MM.1S (cell line): ENCODE measurements around the gene RBM23.
A peak's percentile ranks its signal among the peaks of the same experiment; 100 is the strongest.

Experiments used
- DNase-seq: peaks from one replicate; pipeline ENCODE4 v3.0.0-alpha.2; 2015
- H2AFZ ChIP-seq: fragments of 300-600 bp; sonication (generic); 2 replicates; pipeline ENCODE4 v1.6.0; 2016; ENCODE audit warnings: antibody characterized with exemption, low read length
- H3F3A ChIP-seq: fragments of 300-600 bp; sonication (generic); 2 replicates; pipeline ENCODE4 v1.6.1; 2016; ENCODE audit warnings: mild to moderate bottlenecking, antibody characterized with exemption, low read length, moderate library complexity, mixed read lengths; ENCODE audit not compliant: insufficient read depth
- H3K27ac ChIP-seq: fragments of 300-600 bp; sonication (generic); 2 replicates; pipeline ENCODE4 v1.5.1; 2016; ENCODE audit warnings: mild to moderate bottlenecking, low read length
- H3K27me3 ChIP-seq: fragments of 300-600 bp; sonication (generic); replicated peaks from 2 replicates; pipeline ENCODE4 v1.6.0; 2016; ENCODE audit warnings: low read length; ENCODE audit not compliant: insufficient read depth
- H3K36me3 ChIP-seq: fragments of 300-600 bp; sonication (generic); replicated peaks from 2 replicates; pipeline ENCODE4 v1.6.1; 2016; ENCODE audit warnings: mild to moderate bottlenecking, low read length, mixed read lengths; ENCODE audit not compliant: insufficient read depth
- H3K4me1 ChIP-seq: fragments of 300-600 bp; sonication (generic); 2 replicates; pipeline ENCODE4 v1.6.1; 2016; ENCODE audit warnings: low read length, mixed read lengths
- H3K4me2 ChIP-seq: fragments of 300-600 bp; sonication (generic); 2 replicates; pipeline ENCODE4 v1.6.0; 2016; ENCODE audit warnings: low read depth, low read length
- H3K4me3 ChIP-seq: fragments of 300-600 bp; sonication (generic); 2 replicates; pipeline ENCODE4 v1.5.1; 2016; ENCODE audit warnings: low read length, mixed read lengths
- H3K79me2 ChIP-seq: fragments of 300-600 bp; sonication (generic); 2 replicates; pipeline ENCODE4 v1.6.1; 2016; ENCODE audit warnings: mixed run types, low read length, mixed read lengths
- H3K9ac ChIP-seq: fragments of 300-600 bp; sonication (generic); 2 replicates; pipeline ENCODE4 v1.6.1; 2016; ENCODE audit warnings: low read length, mixed read lengths
- H3K9me2 ChIP-seq: fragments of 300-600 bp; sonication (generic); replicated peaks from 2 replicates; pipeline ENCODE4 v1.6.1; 2016; ENCODE audit warnings: mild to moderate bottlenecking, low read length, mixed read lengths; ENCODE audit not compliant: insufficient read depth
- H3K9me3 ChIP-seq: fragments of 300-600 bp; sonication (generic); replicated peaks from 2 replicates; pipeline ENCODE4 v1.6.1; 2016; ENCODE audit warnings: mild to moderate bottlenecking, low read length, mixed read lengths; ENCODE audit not compliant: insufficient read depth
- H4K20me1 ChIP-seq: fragments of 300-600 bp; sonication (generic); 2 replicates; pipeline ENCODE4 v1.6.1; 2016; ENCODE audit warnings: mild to moderate bottlenecking, low read length, moderate library complexity, mixed read lengths; ENCODE audit not compliant: insufficient read depth
- EZH2 ChIP-seq: fragments of 300-600 bp; sonication (generic); optimal IDR thresholded peaks from 2 replicates; pipeline ENCODE3; 2017; ENCODE audit warnings: low read depth, mild to moderate bottlenecking, antibody characterized with exemption, low read length, mixed read lengths
- EZH2phosphoT487 ChIP-seq: fragments of 300-600 bp; sonication (generic); IDR thresholded peaks from 2 replicates; pipeline ENCODE4 v1.6.1; 2018; ENCODE audit warnings: antibody characterized with exemption, low read length
- TF ChIP-seq, protein P1 (sequence below): fragments of 300-600 bp; sonication (generic); IDR thresholded peaks from 2 replicates; pipeline ENCODE4 v1.5.1; 2016; ENCODE audit warnings: antibody characterized with exemption, low read length, mixed read lengths

Gene RBM23

DNA sequence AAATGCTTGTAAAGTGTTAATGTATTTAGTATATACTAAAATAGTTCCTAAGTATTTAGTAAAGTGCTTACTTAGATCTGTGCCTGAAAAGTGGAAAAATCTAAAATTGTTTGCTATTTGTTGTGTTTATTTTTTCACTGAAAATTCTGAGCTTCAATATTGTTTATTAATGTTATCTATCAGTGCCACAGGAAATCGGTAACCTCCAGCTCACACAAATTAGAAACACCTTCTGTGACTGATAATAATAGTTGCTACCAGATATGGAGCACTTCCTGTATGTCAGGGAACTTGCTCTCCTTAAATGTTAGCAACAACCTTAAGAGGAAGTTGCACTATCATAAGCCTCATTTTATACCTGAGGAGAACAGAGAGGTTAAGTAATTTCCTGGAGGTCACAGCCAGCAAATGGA is 48.1 kb downstream of the RBM23 start:
- Histone ChIP-seq H3K79me2 (peaks cover 10% of the 10 kb centered on the region), H3K9ac (peak overlapping the region; percentile 76; the same call in 1 of the 2 replicates), H3F3A (peaks cover 10% of the 10 kb centered on the region), H4K20me1 (no peaks in the 10 kb centered on the region), H3K36me3 (no peaks in the 10 kb centered on the region), H3K27ac (peak overlapping the region; percentile 80), H3K4me1 (peaks cover 3% of the 10 kb centered on the region; the same call in 1 of the 2 replicates), H3K9me3 (no peaks in the 10 kb centered on the region), H2AFZ (peak overlapping the region; percentile 61; the same call in 1 of the 2 replicates), H3K27me3 (no peaks in the 10 kb centered on the region), H3K4me2 (peak overlapping the region; percentile 57), H3K4me3 (peak overlapping the region; percentile 71), H3K9me2 (no peaks in the 10 kb centered on the region)
- no peak for DNase-seq
- no peak for TF ChIP-seq EZH2
- TF ChIP-seq, protein P1, sequence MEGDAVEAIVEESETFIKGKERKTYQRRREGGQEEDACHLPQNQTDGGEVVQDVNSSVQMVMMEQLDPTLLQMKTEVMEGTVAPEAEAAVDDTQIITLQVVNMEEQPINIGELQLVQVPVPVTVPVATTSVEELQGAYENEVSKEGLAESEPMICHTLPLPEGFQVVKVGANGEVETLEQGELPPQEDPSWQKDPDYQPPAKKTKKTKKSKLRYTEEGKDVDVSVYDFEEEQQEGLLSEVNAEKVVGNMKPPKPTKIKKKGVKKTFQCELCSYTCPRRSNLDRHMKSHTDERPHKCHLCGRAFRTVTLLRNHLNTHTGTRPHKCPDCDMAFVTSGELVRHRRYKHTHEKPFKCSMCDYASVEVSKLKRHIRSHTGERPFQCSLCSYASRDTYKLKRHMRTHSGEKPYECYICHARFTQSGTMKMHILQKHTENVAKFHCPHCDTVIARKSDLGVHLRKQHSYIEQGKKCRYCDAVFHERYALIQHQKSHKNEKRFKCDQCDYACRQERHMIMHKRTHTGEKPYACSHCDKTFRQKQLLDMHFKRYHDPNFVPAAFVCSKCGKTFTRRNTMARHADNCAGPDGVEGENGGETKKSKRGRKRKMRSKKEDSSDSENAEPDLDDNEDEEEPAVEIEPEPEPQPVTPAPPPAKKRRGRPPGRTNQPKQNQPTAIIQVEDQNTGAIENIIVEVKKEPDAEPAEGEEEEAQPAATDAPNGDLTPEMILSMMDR, result no peak

DNA sequence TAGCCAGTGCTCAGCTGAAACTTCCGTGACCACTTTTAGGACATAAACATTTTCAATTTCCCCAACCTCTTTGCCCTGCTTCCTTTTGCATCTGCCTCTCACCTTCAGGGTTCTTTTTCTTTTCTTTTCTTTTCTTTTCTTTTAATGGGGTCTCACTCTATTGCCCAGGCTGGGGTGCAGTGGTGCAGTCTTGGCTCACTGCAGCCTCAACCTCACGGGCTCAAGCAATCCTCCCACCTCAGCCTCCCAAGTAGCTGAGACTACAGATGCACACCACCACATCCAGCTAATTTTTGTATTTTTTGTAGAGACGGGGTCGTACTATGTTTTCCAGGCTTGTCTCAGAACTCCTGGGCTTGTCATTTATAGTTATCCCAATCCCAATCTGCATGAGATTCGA is 52.1 kb downstream of the RBM23 start:
- Histone ChIP-seq H2AFZ (no peak overlapping the region), H3K4me1 (peaks cover 3% of the 10 kb centered on the region; the same call in 1 of the 2 replicates), H4K20me1 (no peaks in the 10 kb centered on the region), H3K9me2 (no peaks in the 10 kb centered on the region), H3K36me3 (no peaks in the 10 kb centered on the region), H3K9me3 (no peaks in the 10 kb centered on the region), H3K27me3 (no peaks in the 10 kb centered on the region), H3K27ac (no peak overlapping the region), H3K79me2 (no peaks in the 10 kb centered on the region), H3K9ac (no peak overlapping the region), H3F3A (peaks cover 10% of the 10 kb centered on the region), H3K4me2 (no peak overlapping the region), H3K4me3 (no peak overlapping the region)
- TF ChIP-seq EZH2 (no peak), EZH2phosphoT487 (no peak)
- TF ChIP-seq, protein P1, result no peak
- DNase-seq, result no peak

DNA sequence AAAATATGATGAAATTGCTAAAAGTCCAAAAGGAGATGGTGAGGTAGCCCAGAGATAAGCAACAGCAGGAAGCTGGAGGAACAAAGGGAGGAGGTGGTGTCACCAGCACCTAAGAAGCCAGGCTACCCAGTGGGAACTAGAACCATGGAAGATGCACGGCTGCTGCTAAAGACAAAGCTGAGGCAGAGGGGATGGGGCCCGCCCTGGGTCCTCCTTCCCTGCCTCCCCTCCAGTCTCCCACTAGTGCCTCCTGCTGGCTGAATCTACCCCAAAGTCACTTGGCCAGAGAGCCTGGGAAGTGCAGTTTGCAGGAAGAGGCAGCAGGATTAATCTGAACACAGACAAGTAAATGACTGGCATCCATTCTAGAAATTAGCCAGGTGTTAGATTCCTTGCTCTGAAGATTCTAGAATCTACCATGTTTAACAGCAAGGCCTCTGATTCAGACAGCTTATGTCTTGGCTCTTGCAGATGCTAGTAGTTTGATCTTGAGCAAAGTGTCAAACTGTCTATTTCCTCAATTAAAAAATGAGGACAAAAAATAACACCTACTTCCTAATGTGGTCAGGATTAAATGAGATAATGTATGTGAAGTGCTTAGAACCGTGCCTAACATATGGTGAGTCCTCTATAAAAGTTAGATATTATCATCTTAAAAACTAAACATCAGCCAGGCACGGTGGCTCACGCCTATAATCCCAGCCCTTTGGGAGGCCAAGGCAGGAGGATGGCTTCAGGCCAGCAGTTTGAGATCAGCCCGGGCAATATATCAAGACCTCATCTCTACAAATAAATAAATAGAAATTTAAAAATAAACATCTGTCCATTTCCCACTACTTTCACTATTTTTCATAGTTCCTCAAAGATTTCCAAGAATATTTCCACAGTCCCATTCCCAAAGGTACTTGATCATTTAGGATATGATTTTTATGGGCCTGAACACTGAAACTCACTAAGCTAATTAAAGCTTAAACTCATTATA is 53.2 kb downstream of the RBM23 start:
- no peaks in the 10 kb centered on the region for H3K79me2 ChIP-seq
- H3K27ac ChIP-seq, result no peak overlapping the region
- H3K27me3 ChIP-seq, result no peaks in the 10 kb centered on the region
- no peak for DNase-seq
- peaks cover 3% of the 10 kb centered on the region; the same call in 1 of the 2 replicates for H3K4me1 ChIP-seq
- no peaks in the 10 kb centered on the region for H3K9me3 ChIP-seq
- peaks cover 3% of the 10 kb centered on the region for H3F3A ChIP-seq
- H4K20me1 ChIP-seq, result no peaks in the 10 kb centered on the region
- H3K9me2 ChIP-seq, result no peaks in the 10 kb centered on the region
- H2AFZ ChIP-seq, result no peak overlapping the region
- H3K9ac ChIP-seq, result no peak overlapping the region
- no peak overlapping the region for H3K4me2 ChIP-seq
- TF ChIP-seq EZH2phosphoT487, result no peak
- no peak for TF ChIP-seq EZH2
- TF ChIP-seq, protein P1, result peak; percentile 15; the same call in 1 of the 2 replicates
- no peak overlapping the region for H3K4me3 ChIP-seq
- no peaks in the 10 kb centered on the region for H3K36me3 ChIP-seq
